Thymus (tissue), 11 donors: Measurements from ENCODE around the gene DMBX1. TPM values are rescaled to one million over a fixed set of nuclear protein-coding genes. Genes with fewer than 3 reads are reported as not detected.

Experiments used
- DNase-seq, 9 donors: peaks; one replicate each; pipeline ENCODE4 v3.0.0-alpha.2; 2013; ENCODE audit warnings: low spot score in 9 of 9, low read depth in 6 of 9, missing footprints in 1 of 9
- H3K27ac ChIP-seq, 2 donors: one replicate each; pipeline ENCODE4 v1.5.1; 2013; ENCODE audit warnings: control low read depth in 1 of 2, low read depth in 1 of 2, low read length in 1 of 2, mild to moderate bottlenecking in 1 of 2, moderate library complexity in 1 of 2
- H3K27me3 ChIP-seq, 2 donors: one replicate each; pipeline ENCODE4 v1.5.1; 2013; ENCODE audit warnings: low read length in 1 of 2; ENCODE audit not compliant: control insufficient read depth in 2 of 2, insufficient read depth in 1 of 2
- H3K36me3 ChIP-seq, 2 donors: one replicate each; pipeline ENCODE4 v1.5.1; 2013; ENCODE audit warnings: low read length in 1 of 2, mild to moderate bottlenecking in 1 of 2, moderate library complexity in 1 of 2; ENCODE audit not compliant: control insufficient read depth in 2 of 2, insufficient read depth in 2 of 2
- H3K4me1 ChIP-seq, 2 donors: one replicate each; pipeline ENCODE4 v1.5.1; 2013; ENCODE audit warnings: low read length in 2 of 2; ENCODE audit not compliant: control insufficient read depth in 2 of 2, insufficient read depth in 2 of 2
- H3K4me3 ChIP-seq, 2 donors: one replicate each; pipeline ENCODE4 v1.5.1; 2013; ENCODE audit warnings: low read length in 2 of 2, control low read depth in 1 of 2, mild to moderate bottlenecking in 1 of 2
- H3K9me3 ChIP-seq, 2 donors: one replicate each; pipeline ENCODE4 v1.5.1; 2013; ENCODE audit warnings: low read length in 1 of 2, mild to moderate bottlenecking in 1 of 2; ENCODE audit not compliant: control insufficient read depth in 2 of 2, insufficient read depth in 1 of 2
- WGBS: extraction: QIAGEN DNeasy Blood & Tissue Kit; methylation state at CpG from one replicate; pipeline ENCODE4 v1.1.7; 2013; 5-methylcytosine and 5-hydroxymethylcytosine counted together
- polyA plus RNA-seq: library from polyadenylated mRNA; stranded (reverse); fragments of 200-250 nt; gene quantifications from one replicate; pipeline ENCODE4 v1.2.3, GENCODE V29; 2013
- total RNA-seq: library from RNA; stranded (reverse); fragments of 120-200 nt; gene quantifications from one replicate; pipeline ENCODE4 v1.2.4, GENCODE V29; 2013
- donor health status: healthy.

Gene DMBX1
- total and polyA plus RNA-seq, 2 donors, result 0.05 to 0.21 TPM

- no peak overlapping the region for H3K4me3 ChIP-seq
- peaks cover 23 to 96% of the 10 kb centered on the region in 2 donors for H3K27me3 ChIP-seq
- H3K4me1 ChIP-seq, result peaks cover 0 to 3% of the 10 kb centered on the region in 2 donors
- H3K36me3 ChIP-seq, result no peaks in the 10 kb centered on the region
- H3K9me3 ChIP-seq, result peaks cover 0 to 1% of the 10 kb centered on the region in 2 donors
- WGBS, result 73% methylated on average over 4 of the region's 4 CpGs
- no peak for DNase-seq
- no peak overlapping the region for H3K27ac ChIP-seq
Observed at GRCh38 chr1:46529031-46529630, 39.5 kb downstream of the DMBX1 start.

- H3K27me3 ChIP-seq, result peaks cover 33 to 96% of the 10 kb centered on the region in 2 donors
Observed at GRCh38 chr1:46530311-46530710, 40.7 kb downstream of the DMBX1 start.

GRCh38 chr1:46530791-46531409 lies 41.3 kb downstream of the DMBX1 start:
- Histone ChIP-seq H3K4me1 (peaks cover 0 to 3% of the 10 kb centered on the region in 2 donors), H3K27ac (no peak overlapping the region), H3K9me3 (peaks cover 0 to 1% of the 10 kb centered on the region in 2 donors), H3K4me3 (no peak overlapping the region), H3K36me3 (no peaks in the 10 kb centered on the region), H3K27me3 (peaks cover 32 to 96% of the 10 kb centered on the region in 2 donors)
- DNase-seq, result no peak
- WGBS, result 74% methylated on average over 6 of the region's 6 CpGs

More at GRCh38 chr1:46530311-46530710, 40.7 kb downstream of the DMBX1 start:
- no peak for DNase-seq
- WGBS, result 79% methylated on average over 3 of the region's 3 CpGs
- H3K27ac ChIP-seq, result no peak overlapping the region
- H3K4me1 ChIP-seq, result peaks cover 0 to 3% of the 10 kb centered on the region in 2 donors
- H3K9me3 ChIP-seq, result peaks cover 0 to 1% of the 10 kb centered on the region in 2 donors
- no peak overlapping the region for H3K4me3 ChIP-seq
- no peaks in the 10 kb centered on the region for H3K36me3 ChIP-seq

- DNase-seq, result no peak
- H3K4me3 ChIP-seq, result no peak overlapping the region
- WGBS, result 80% methylated on average over 3 of the region's 3 CpGs
- no peak overlapping the region for H3K27ac ChIP-seq
- H3K4me1 ChIP-seq, result peaks cover 0 to 3% of the 10 kb centered on the region in 2 donors
- peaks cover 0 to 1% of the 10 kb centered on the region in 2 donors for H3K9me3 ChIP-seq
- H3K27me3 ChIP-seq, result peaks cover 28 to 96% of the 10 kb centered on the region in 2 donors
- no peaks in the 10 kb centered on the region for H3K36me3 ChIP-seq
Observed at GRCh38 chr1:46532095-46532494, 42.5 kb downstream of the DMBX1 start.

GRCh38 chr1:46532498-46533178 lies 43.0 kb downstream of the DMBX1 start:
- WGBS, result under 1% methylated on average over 31 of the region's 31 CpGs
- peaks cover 0 to 1% of the 10 kb centered on the region in 2 donors for H3K9me3 ChIP-seq
- H3K4me1 ChIP-seq, result peaks cover 0 to 3% of the 10 kb centered on the region in 2 donors
- peak in 6 of 9 donors; percentile 16 to 70 (median 44) for DNase-seq
- no peaks in the 10 kb centered on the region for H3K36me3 ChIP-seq
- H3K27me3 ChIP-seq, result peaks cover 28 to 93% of the 10 kb centered on the region in 2 donors
- H3K4me3 ChIP-seq, result peak overlapping the region in 1 of 2 donors; percentile 53
- H3K27ac ChIP-seq, result no peak overlapping the region

- Histone ChIP-seq H3K4me3 (peak overlapping the region in 1 of 2 donors; percentile 53), H3K36me3 (no peaks in the 10 kb centered on the region), H3K27me3 (peaks cover 28 to 93% of the 10 kb centered on the region in 2 donors), H3K4me1 (peaks cover 0 to 3% of the 10 kb centered on the region in 2 donors), H3K27ac (no peak overlapping the region), H3K9me3 (peaks cover 0 to 1% of the 10 kb centered on the region in 2 donors)
- WGBS, result 6% methylated on average over 71 of the region's 71 CpGs
- peak in 2 of 9 donors; percentile 22 to 35 for DNase-seq
Observed at GRCh38 chr1:46533179-46533864, 43.7 kb downstream of the DMBX1 start.

DNA sequence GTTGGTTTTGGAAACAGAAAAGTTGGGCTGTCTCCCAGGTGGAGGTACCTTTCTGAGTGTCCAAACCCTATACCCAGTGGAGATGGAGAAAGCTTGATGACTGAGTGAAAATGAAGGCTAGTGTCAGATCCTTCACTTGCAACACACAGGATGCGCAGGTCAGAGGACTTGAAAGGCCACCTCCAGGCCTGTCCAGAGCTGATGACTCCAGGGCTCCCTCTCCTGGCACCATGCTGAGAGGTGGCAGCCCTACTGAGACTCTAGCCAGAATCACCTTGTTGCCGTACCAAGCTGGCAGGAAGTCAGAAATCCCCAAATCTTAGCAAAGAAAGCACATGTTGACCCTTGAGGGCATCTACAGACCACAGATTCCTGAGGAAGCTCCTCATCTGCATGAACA lies 45.4 kb downstream of the DMBX1 start:
- H3K4me1 ChIP-seq, result peaks cover 0 to 3% of the 10 kb centered on the region in 2 donors
- H3K4me3 ChIP-seq, result no peak overlapping the region
- no peak overlapping the region for H3K27ac ChIP-seq
- peaks cover 0 to 1% of the 10 kb centered on the region in 2 donors for H3K9me3 ChIP-seq
- DNase-seq, result peak in 1 of 9 donors; percentile 9
- H3K36me3 ChIP-seq, result no peaks in the 10 kb centered on the region
- WGBS, result 76% methylated on average over 2 of the region's 2 CpGs
- H3K27me3 ChIP-seq, result peaks cover 28 to 93% of the 10 kb centered on the region in 2 donors

GRCh38 chr1:46536527-46536926 lies 46.9 kb downstream of the DMBX1 start:
- Histone ChIP-seq H3K4me3 (no peak overlapping the region), H3K9me3 (peaks cover 0 to 1% of the 10 kb centered on the region in 2 donors), H3K36me3 (no peaks in the 10 kb centered on the region), H3K27ac (no peak overlapping the region), H3K4me1 (peaks cover 0 to 3% of the 10 kb centered on the region in 2 donors), H3K27me3 (peaks cover 30 to 93% of the 10 kb centered on the region in 2 donors)
- no peak for DNase-seq
- 98% methylated on average over 1 of the region's 1 CpG for WGBS
